Activated naive CD4-positive, alpha-beta T cell treated with anti-CD3 and anti-CD28 coated beads, Interleukin-2, amount 50 U/mL, for 72 hours (primary cell): ENCODE results near the gene IGFBP3. TPM values are rescaled to one million over a fixed set of nuclear protein-coding genes. Genes with fewer than 3 reads are reported as not detected.

ENCODE experiments used
- ATAC-seq, 2 donors: fragments of 150-1000 bp; cut with Tn5 transposase; 2 replicates each; pipeline ENCODE4 v1.10.0; 2021; ENCODE audit warnings: mild to moderate bottlenecking in 2 of 2, moderate library complexity in 2 of 2
- DNase-seq, 2 donors: peaks; one replicate each; pipeline ENCODE4 v3.0.0; 2021 to 2022; ENCODE audit warnings: low spot score in 2 of 2
- H3K27ac Mint-ChIP-seq, 2 donors: one replicate each; pipeline ENCODE4 v1.8.0; 2022; ENCODE audit warnings: mild to moderate bottlenecking in 2 of 2, mixed read lengths in 2 of 2
- H3K36me3 Mint-ChIP-seq, 2 donors: one replicate each; pipeline ENCODE4 v1.8.0; 2022; ENCODE audit warnings: mixed read lengths in 2 of 2
- H3K9me3 Mint-ChIP-seq, 2 donors: one replicate each; pipeline ENCODE4 v1.8.0; 2022; ENCODE audit warnings: mixed read lengths in 2 of 2
- total RNA-seq, 2 donors: library from RNA; stranded (reverse); gene quantifications; one replicate each; pipeline ENCODE4 v1.2.3, GENCODE V29; 2022

The IGFBP3 gene
- total RNA-seq, 2 donors from 2014 or later, result 0.31 TPM; not detected in 1

DNA sequence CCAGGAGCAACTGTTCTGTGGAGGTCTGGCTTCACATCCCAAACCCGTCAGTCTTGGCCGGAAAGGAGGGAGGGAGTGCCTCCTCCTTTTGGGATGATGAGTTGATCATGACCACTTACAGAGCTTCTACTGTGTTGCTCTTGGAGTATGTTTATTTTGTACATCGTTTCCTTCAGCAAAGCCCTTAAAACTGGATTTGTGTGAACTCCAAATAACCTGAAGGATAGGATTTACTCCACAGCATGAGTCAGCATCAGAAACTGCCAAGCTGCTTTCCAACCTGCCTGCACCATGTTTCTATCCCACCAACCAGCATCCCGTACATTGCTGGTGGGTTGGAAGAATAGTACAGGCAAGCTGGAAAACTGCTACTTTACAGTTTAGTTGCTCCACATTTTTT lies 51.6 kb downstream of the IGFBP3 start:
- no peaks in the 10 kb centered on the region for H3K36me3 Mint-ChIP-seq
- H3K9me3 Mint-ChIP-seq, result no peaks in the 10 kb centered on the region
- ATAC-seq, result no peak
- H3K27ac Mint-ChIP-seq, result no peak overlapping the region
- no peak for DNase-seq

DNA sequence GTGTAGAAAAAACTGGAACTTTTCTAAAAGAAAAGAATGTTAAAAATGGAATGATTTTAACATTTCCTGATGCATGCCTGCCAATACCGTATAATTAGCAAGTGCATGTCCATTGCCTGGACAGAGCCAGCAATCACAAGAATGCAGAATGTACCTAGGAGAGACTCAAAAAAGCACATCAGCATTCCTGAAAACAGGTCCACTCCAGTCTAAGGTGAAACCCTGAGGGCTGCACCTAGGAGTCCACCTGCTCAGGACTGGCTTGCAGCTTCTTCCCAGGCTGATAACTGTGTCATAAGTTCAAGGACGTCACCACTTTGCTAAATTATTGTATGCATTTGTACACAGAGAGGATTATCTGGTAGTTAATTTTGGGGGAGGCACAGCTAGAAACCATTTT lies 53.6 kb downstream of the IGFBP3 start:
- ATAC-seq, result no peak
- DNase-seq, result no peak
- Mint-ChIP-seq H3K36me3 (no peaks in the 10 kb centered on the region), H3K27ac (no peak overlapping the region), H3K9me3 (no peaks in the 10 kb centered on the region)

DNA sequence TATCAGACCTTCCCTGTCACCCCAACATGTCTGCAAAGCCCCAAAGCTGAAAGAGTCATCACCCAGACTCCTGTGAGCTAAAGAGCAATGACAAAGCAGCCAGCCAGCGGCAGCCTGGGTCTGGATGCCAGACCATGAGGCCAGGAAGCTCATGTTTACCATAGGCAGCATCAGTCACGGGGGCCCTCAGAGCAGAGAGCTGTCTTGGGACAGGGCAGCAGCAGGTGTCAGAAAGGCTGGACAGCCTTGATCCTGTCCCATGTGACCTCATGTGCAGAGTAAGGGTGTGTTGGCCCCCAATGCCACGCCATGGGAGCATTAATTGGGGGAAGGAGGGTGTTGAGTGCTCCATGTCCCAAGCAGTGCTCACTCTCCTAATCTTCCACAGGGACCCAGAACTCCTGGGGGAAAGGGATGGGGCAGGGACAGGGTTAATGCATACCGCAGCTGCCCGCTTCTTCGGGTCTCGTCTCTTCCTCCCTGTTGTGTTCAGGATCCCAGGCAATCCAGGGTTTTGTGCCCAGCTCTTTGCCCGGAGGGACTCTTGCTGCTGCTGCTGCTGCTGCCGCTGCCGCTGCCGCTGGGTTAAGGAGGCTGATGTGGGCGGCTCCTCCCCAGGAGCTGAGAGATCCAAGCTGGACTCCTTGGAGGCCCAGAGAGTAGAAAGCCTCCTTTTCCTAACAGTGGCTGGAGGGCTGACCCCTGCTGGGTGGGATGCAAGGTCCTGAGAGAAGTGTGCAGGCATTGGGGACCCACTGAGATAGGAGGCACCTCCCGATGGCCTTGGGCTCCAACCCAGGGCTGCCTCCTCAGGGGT lies 55.3 kb downstream of the IGFBP3 start:
- no peak overlapping the region for H3K27ac Mint-ChIP-seq
- DNase-seq (no peak), ATAC-seq (no peak)
- no peaks in the 10 kb centered on the region for H3K36me3 Mint-ChIP-seq
- H3K9me3 Mint-ChIP-seq, result no peaks in the 10 kb centered on the region

DNA sequence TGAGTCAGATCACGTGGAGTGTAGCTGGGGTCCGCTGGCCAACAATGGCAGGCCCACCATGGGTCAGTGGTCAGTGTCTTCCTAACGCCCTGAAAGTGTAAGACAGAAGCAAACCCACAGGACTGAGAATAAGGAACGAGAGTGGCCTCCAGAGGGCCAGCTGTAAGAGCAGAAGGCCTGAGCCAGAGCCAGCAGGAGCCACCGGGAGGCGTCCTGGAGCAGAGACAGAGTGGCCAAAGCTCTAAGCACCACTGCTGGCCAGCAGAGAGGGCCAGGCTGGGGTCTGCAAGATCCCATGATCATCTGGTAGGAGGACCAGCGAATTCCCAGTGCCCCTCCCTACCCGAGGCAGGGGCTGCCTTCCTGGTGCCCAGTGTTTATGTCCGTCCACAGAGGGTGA lies 57.4 kb downstream of the IGFBP3 start:
- no peak for ATAC-seq
- H3K27ac Mint-ChIP-seq, result no peak overlapping the region
- no peaks in the 10 kb centered on the region for H3K36me3 Mint-ChIP-seq
- DNase-seq, result no peak
- no peaks in the 10 kb centered on the region for H3K9me3 Mint-ChIP-seq

Other genes starting within 250 kb of the IGFBP3 start
- gene CCDC201, start 48.2 kb downstream of the IGFBP3 start, total RNA-seq, result not detected
- gene IGFBP1, start 32.8 kb downstream of the IGFBP3 start, total RNA-seq, result not detected